ENCODE results near the gene TTC38. TPM values are rescaled to one million over a fixed set of nuclear protein-coding genes. Genes with fewer than 3 reads are reported as not detected.

Gene TTC38
- total RNA-seq, 1 donor from 2014 or later: 9.8 TPM

Other genes starting within 250 kb of the TTC38 start
- 17.7 and 23.0 TPM in 2 replicates for gene PPARA, start 117.5 kb upstream of the TTC38 start, total RNA-seq
- 10.3 and 14.3 TPM in 2 replicates for gene CDPF1, start 17.7 kb upstream of the TTC38 start, total RNA-seq
- not detected in 2 replicates for gene PKDREJ, start 4.7 kb upstream of the TTC38 start, total RNA-seq
- gene GTSE1, start 28.9 kb downstream of the TTC38 start, total RNA-seq: 0.34 and 0.95 TPM in 2 replicates
- 52.2 and 60.0 TPM in 2 replicates for gene TRMU, start 67.7 kb downstream of the TTC38 start, total RNA-seq

Data from activated B cell treated with CpG ODN at 0.5 μM for 24 hours (primary cell).